Measurements from ENCODE around the gene BTG1. TPM values are rescaled to one million over a fixed set of nuclear protein-coding genes. Genes with fewer than 3 reads are reported as not detected.
"Not testable (repeated sequence)": the region's sequence is repeated elsewhere in the genome, so short reads cannot be mapped to it uniquely, and the experiment has no call there.

Gene BTG1
- total RNA-seq, 1 donor from 2014 or later = 72.2 TPM

- no peak for DNase-seq
- Mint-ChIP-seq H3K4me1 (ENCODE audit: low read depth, unreplicated experiment) (no peaks in the 10 kb centered on the region), H3K27me3 (ENCODE audit: unreplicated experiment) (no peaks in the 10 kb centered on the region), H3K27ac (ENCODE audit: unreplicated experiment) (no peak overlapping the region), H3K9me3 (ENCODE audit: unreplicated experiment) (no peaks in the 10 kb centered on the region), H3K4me3 (ENCODE audit: unreplicated experiment) (no peak overlapping the region), H3K36me3 (ENCODE audit: unreplicated experiment) (no peaks in the 10 kb centered on the region)
- no peak for TF ChIP-seq CTCF (IDR thresholded peaks at IDR 0.05; ENCODE audit: partially characterized antibody, unreplicated experiment)
Observed at GRCh38 chr12:92098594-92099380, 46.9 kb downstream of the BTG1 start.

- TF ChIP-seq CTCF (IDR thresholded peaks at IDR 0.05; ENCODE audit: partially characterized antibody, unreplicated experiment) = no peak
- H3K27me3 Mint-ChIP-seq (ENCODE audit: unreplicated experiment) = no peaks in the 10 kb centered on the region
- H3K36me3 Mint-ChIP-seq (ENCODE audit: unreplicated experiment) = no peaks in the 10 kb centered on the region
- H3K27ac Mint-ChIP-seq (ENCODE audit: unreplicated experiment) = no peak overlapping the region
- H3K4me1 Mint-ChIP-seq (ENCODE audit: low read depth, unreplicated experiment) = no peaks in the 10 kb centered on the region
- no peak overlapping the region for H3K4me3 Mint-ChIP-seq (ENCODE audit: unreplicated experiment)
- no peak for DNase-seq
- no peaks in the 10 kb centered on the region for H3K9me3 Mint-ChIP-seq (ENCODE audit: unreplicated experiment)
Observed at GRCh38 chr12:92096346-92097136, 49.1 kb downstream of the BTG1 start.

GRCh38 chr12:92094751-92095161 is 50.9 kb downstream of the BTG1 start:
- H3K4me1 Mint-ChIP-seq (ENCODE audit: low read depth, unreplicated experiment) = no peaks in the 10 kb centered on the region
- no peaks in the 10 kb centered on the region for H3K27me3 Mint-ChIP-seq (ENCODE audit: unreplicated experiment)
- H3K9me3 Mint-ChIP-seq (ENCODE audit: unreplicated experiment) = no peaks in the 10 kb centered on the region
- TF ChIP-seq CTCF (IDR thresholded peaks at IDR 0.05; ENCODE audit: partially characterized antibody, unreplicated experiment) = no peak
- no peak for DNase-seq
- H3K4me3 Mint-ChIP-seq (ENCODE audit: unreplicated experiment) = no peak overlapping the region
- no peak overlapping the region for H3K27ac Mint-ChIP-seq (ENCODE audit: unreplicated experiment)
- H3K36me3 Mint-ChIP-seq (ENCODE audit: unreplicated experiment) = no peaks in the 10 kb centered on the region

GRCh38 chr12:92094301-92094700 is 51.3 kb downstream of the BTG1 start:
- H3K4me3 Mint-ChIP-seq (ENCODE audit: unreplicated experiment); DNase-seq; H3K36me3 Mint-ChIP-seq (ENCODE audit: unreplicated experiment); H3K27me3 Mint-ChIP-seq (ENCODE audit: unreplicated experiment); H3K27ac Mint-ChIP-seq (ENCODE audit: unreplicated experiment); H3K4me1 Mint-ChIP-seq (ENCODE audit: low read depth, unreplicated experiment); H3K9me3 Mint-ChIP-seq (ENCODE audit: unreplicated experiment): not testable (repeated sequence)

Data from glutamatergic neuron (in vitro differentiated cells).